OCI-LY1 (cell line): Measurements from ENCODE around the gene RIPK4.

ENCODE experiments used
- H2AFZ ChIP-seq: fragments of 200-600 bp; sonication (generic), shearing (Covaris generic); 2 replicates; pipeline ENCODE4 v1.6.0; 2014; ENCODE audit warnings: antibody characterized with exemption, mild to moderate bottlenecking, low read length
- H3F3A ChIP-seq: fragments of 200-600 bp; sonication (generic), shearing (Covaris generic); 2 replicates; pipeline ENCODE4 v1.6.0; 2014; ENCODE audit warnings: mild to moderate bottlenecking, antibody characterized with exemption, low read length, moderate library complexity; ENCODE audit not compliant: insufficient read depth
- H3K27ac ChIP-seq: fragments of 200-600 bp; sonication (generic); 2 replicates; pipeline ENCODE4 v1.5.1; 2014; ENCODE audit warnings: low read length, mixed run types, mild to moderate bottlenecking, low read depth; ENCODE audit not compliant: poor library complexity, severe bottlenecking
- H3K27me3 ChIP-seq: fragments of 200-600 bp; sonication (generic); 2 replicates; pipeline ENCODE4 v1.6.0; 2014; ENCODE audit warnings: antibody characterized with exemption, mild to moderate bottlenecking, low read length, moderate library complexity; ENCODE audit not compliant: insufficient read depth
- H3K36me3 ChIP-seq: fragments of 200-600 bp; sonication (generic); 2 replicates; pipeline ENCODE4 v1.6.1; 2014; ENCODE audit warnings: mild to moderate bottlenecking, antibody characterized with exemption, low read length, moderate library complexity, mixed read lengths; ENCODE audit not compliant: insufficient read depth
- H3K4me1 ChIP-seq: fragments of 200-600 bp; sonication (generic); 2 replicates; pipeline ENCODE4 v1.5.1; 2014; ENCODE audit warnings: mild to moderate bottlenecking, low read length, moderate library complexity; ENCODE audit not compliant: insufficient read depth, severe bottlenecking
- H3K4me2 ChIP-seq: fragments of 200-600 bp; sonication (generic), shearing (Covaris generic); 2 replicates; pipeline ENCODE4 v1.6.1; 2014; ENCODE audit warnings: low read length
- H3K4me3 ChIP-seq: fragments of 200-600 bp; sonication (generic); 2 replicates; pipeline ENCODE4 v1.5.1; 2014; ENCODE audit warnings: low read length, low read depth, mild to moderate bottlenecking, mixed read lengths; ENCODE audit not compliant: poor library complexity, severe bottlenecking
- H3K79me2 ChIP-seq: fragments of 200-600 bp; shearing (Covaris generic); 2 replicates; pipeline ENCODE4 v1.6.1; 2016; ENCODE audit warnings: mixed run types, low read length, mixed read lengths; ENCODE audit not compliant: insufficient read depth
- H3K9ac ChIP-seq: fragments of 200-600 bp; sonication (generic), shearing (Covaris generic); 2 replicates; pipeline ENCODE4 v1.6.1; 2014; ENCODE audit warnings: mild to moderate bottlenecking, low read length, mixed read lengths
- H3K9me2 ChIP-seq: fragments of 200-600 bp; sonication (generic), shearing (Covaris generic); 2 replicates; pipeline ENCODE4 v1.6.1; 2014; ENCODE audit warnings: low read depth, mild to moderate bottlenecking, low read length, mixed read lengths
- H3K9me3 ChIP-seq: fragments of 200-600 bp; shearing (Covaris generic); 2 replicates; pipeline ENCODE4 v1.6.1; 2014; ENCODE audit warnings: low read length, mixed read lengths
- H4K20me1 ChIP-seq: fragments of 200-600 bp; sonication (generic), shearing (Covaris generic); 2 replicates; pipeline ENCODE4 v1.6.0; 2016; ENCODE audit warnings: mild to moderate bottlenecking, low read length; ENCODE audit not compliant: insufficient read depth
- CTCF ChIP-seq: fragments of 200-600 bp; sonication (generic), shearing (Covaris generic); IDR thresholded peaks from 2 replicates; pipeline ENCODE4 v1.5.1; 2017; ENCODE audit warnings: mild to moderate bottlenecking, antibody characterized with exemption, low read length, moderate library complexity, mixed read lengths
- EZH2 ChIP-seq: fragments of 200-600 bp; sonication (generic), shearing (Covaris generic); IDR thresholded peaks from 2 replicates; pipeline ENCODE4 v1.8.0; 2017; ENCODE audit warnings: borderline replicate concordance, mixed run types, mild to moderate bottlenecking, antibody characterized with exemption, low read length, moderate library complexity, mixed read lengths

RIPK4 gene

GRCh38 chr21:41739011-41739410 lies 27.8 kb downstream of the RIPK4 start:
- no peak overlapping the region for H3K4me2 ChIP-seq
- peaks cover 18% of the 10 kb centered on the region for H3K27me3 ChIP-seq
- H3K9ac ChIP-seq, result no peak overlapping the region
- H2AFZ ChIP-seq, result no peak overlapping the region
- H3K79me2 ChIP-seq, result no peaks in the 10 kb centered on the region
- no peaks in the 10 kb centered on the region for H3K4me1 ChIP-seq
- no peak for TF ChIP-seq CTCF
- TF ChIP-seq EZH2, result no peak
- no peaks in the 10 kb centered on the region for H3K9me2 ChIP-seq
- no peak overlapping the region for H3K4me3 ChIP-seq
- H3K27ac ChIP-seq, result no peak overlapping the region
- no peaks in the 10 kb centered on the region for H3K9me3 ChIP-seq
- H3F3A ChIP-seq, result no peaks in the 10 kb centered on the region
- no peaks in the 10 kb centered on the region for H3K36me3 ChIP-seq
- no peaks in the 10 kb centered on the region for H4K20me1 ChIP-seq

- TF ChIP-seq EZH2 (no peak), CTCF (no peak)
- Histone ChIP-seq H3K4me2 (no peak overlapping the region), H3K36me3 (no peaks in the 10 kb centered on the region), H3K4me3 (no peak overlapping the region), H3K9me3 (no peaks in the 10 kb centered on the region), H3K27me3 (peaks cover 18% of the 10 kb centered on the region), H3K9ac (no peak overlapping the region), H3K9me2 (no peaks in the 10 kb centered on the region), H3F3A (no peaks in the 10 kb centered on the region), H2AFZ (no peak overlapping the region), H3K27ac (no peak overlapping the region), H3K4me1 (no peaks in the 10 kb centered on the region), H4K20me1 (no peaks in the 10 kb centered on the region), H3K79me2 (no peaks in the 10 kb centered on the region)
Observed at GRCh38 chr21:41737651-41738324, 29.1 kb downstream of the RIPK4 start.

GRCh38 chr21:41736423-41736822 lies 30.4 kb downstream of the RIPK4 start:
- H3K4me2 ChIP-seq, result no peak overlapping the region
- H3K9me3 ChIP-seq, result no peaks in the 10 kb centered on the region
- no peak overlapping the region for H2AFZ ChIP-seq
- no peaks in the 10 kb centered on the region for H3K79me2 ChIP-seq
- H3K36me3 ChIP-seq, result no peaks in the 10 kb centered on the region
- no peak for TF ChIP-seq EZH2
- no peak for TF ChIP-seq CTCF
- no peak overlapping the region for H3K4me3 ChIP-seq
- no peaks in the 10 kb centered on the region for H3K4me1 ChIP-seq
- H3K27ac ChIP-seq, result no peak overlapping the region
- peaks cover 18% of the 10 kb centered on the region for H3K27me3 ChIP-seq
- no peaks in the 10 kb centered on the region for H3F3A ChIP-seq
- no peaks in the 10 kb centered on the region for H3K9me2 ChIP-seq
- no peak overlapping the region for H3K9ac ChIP-seq
- no peaks in the 10 kb centered on the region for H4K20me1 ChIP-seq
